NCI-H2227 (cell line): Measurements from ENCODE around the gene DNAJC15.

ENCODE experiments used
- DNase-seq: peaks from one replicate; lab custom pipeline; 2025; ENCODE audit not compliant: unreplicated experiment; lab: John Stamatoyannopoulos, UW

DNAJC15 gene

GRCh38 chr13:43124490-43124889, 101.1 kb downstream of the DNAJC15 start:
- no peak for DNase-seq

GRCh38 chr13:43126420-43126819, 103.0 kb downstream of the DNAJC15 start:
- no peak for DNase-seq

DNA sequence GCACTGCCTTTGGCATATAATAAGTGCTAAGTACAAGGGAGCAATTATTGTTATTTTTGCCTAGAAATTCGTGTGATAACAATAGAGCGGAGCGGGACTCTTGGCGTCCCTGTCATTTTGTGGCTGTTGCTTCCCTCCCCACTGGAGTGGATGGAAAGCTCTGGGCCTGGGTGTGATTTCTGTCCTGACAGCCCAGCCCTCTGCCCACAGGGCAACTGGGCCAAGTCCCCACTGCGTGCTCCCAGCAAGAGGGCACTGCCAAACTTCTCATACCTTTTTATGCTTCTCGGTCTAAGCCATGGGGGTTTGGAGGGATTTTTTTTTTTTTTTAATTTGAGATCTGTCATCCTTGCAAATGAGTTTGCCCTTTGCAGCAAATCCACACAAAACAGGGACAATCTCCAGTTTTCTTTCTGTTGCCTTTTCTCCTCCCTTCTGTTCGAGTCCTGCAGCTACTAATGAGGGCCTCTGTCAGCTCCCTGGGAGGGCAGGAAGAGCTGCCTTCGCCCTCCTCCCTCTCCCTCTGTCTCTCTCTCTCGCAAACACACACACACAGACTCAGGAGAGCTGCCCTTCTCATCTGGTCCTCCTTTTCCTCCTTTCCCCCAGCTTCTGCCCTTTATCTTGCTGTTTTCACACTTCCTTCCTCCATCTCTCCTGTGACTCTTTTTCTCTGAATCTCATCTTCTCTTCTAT, 103.9 kb downstream of the DNAJC15 start:
- DNase-seq, result peak; percentile 8

GRCh38 chr13:43127827-43128226, 104.4 kb downstream of the DNAJC15 start:
- no peak for DNase-seq

DNA sequence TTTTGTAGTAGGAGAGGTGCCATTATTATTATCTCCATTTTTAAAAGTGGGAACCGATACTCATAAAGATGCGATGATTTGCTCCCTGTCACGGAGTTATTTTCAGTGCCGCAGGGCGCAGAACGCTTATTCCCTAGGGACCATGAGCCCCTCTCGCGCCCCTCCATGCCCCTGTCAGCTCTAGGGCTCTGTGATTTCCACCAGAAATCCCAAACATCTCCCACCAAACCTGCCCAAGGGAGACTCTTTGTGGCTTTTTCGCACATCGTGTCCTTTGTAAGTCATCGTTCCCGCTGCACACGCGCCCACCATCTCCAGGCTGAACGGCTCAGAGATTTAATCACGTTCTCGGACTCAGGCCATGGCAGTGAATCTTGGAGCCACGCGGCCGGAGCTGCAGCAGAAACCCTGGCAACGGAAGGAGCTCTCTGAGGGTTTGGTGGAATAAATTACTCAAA, 105.1 kb downstream of the DNAJC15 start:
- DNase-seq, result peak; percentile 7

- no peak for DNase-seq
Measured at GRCh38 chr13:43129066-43129465, 105.7 kb downstream of the DNAJC15 start.

DNA sequence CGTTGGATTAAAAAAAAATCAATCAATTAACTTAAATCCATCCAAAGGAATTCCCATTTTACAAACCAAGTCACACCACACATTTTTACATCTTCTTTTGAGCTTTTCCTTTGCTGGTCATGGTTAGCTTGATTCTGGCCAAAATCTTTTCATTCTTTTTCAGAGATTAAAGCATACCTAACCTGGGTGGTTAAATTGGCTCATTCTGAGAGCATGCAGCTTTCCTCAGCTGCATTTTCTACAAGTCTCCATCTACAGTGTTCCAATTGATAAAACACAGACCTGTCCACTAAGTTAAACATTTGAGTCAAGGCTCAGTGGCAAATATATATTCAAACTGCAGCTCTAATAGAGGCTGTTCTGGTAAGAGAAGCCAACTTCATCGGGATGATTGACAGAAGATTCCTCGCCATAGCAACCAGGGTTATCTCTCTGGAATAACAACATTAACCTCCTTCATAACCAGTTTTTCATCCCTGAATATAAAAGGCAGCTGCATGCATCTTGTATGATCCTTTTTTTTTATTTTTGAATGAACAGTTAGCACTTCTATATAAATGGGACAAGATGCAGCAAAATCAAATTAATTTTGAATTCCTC, 106.2 kb downstream of the DNAJC15 start:
- no peak for DNase-seq

GRCh38 chr13:43132257-43132656, 108.9 kb downstream of the DNAJC15 start:
- peak; percentile 29 for DNase-seq

GRCh38 chr13:43132911-43133310, 109.5 kb downstream of the DNAJC15 start:
- DNase-seq, result no peak

- DNase-seq, result no peak
Measured at GRCh38 chr13:43133792-43134191, 110.4 kb downstream of the DNAJC15 start.

DNA sequence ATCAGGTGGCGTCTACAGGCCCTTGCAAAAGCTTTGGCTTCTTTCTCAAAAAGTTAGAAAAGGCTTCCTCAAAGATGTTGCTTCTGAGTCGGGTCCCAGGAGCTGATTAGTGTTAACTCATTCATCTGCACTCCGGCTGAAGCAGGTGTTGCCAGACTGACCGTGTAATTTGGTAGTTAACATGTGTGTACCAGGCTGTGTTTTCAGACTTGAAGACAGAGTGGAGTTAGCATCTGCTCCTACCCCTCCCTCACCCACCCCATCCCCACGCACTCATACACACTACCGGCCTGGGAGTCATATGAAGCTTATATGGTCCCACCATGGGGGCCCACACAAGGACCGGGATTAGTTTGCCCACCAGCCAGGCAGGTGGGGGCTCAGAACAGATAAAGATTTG, 111.5 kb downstream of the DNAJC15 start:
- DNase-seq, result no peak

GRCh38 chr13:43135516-43135915, 112.1 kb downstream of the DNAJC15 start:
- no peak for DNase-seq

- no peak for DNase-seq
Measured at GRCh38 chr13:43136920-43137575, 113.7 kb downstream of the DNAJC15 start.

DNA sequence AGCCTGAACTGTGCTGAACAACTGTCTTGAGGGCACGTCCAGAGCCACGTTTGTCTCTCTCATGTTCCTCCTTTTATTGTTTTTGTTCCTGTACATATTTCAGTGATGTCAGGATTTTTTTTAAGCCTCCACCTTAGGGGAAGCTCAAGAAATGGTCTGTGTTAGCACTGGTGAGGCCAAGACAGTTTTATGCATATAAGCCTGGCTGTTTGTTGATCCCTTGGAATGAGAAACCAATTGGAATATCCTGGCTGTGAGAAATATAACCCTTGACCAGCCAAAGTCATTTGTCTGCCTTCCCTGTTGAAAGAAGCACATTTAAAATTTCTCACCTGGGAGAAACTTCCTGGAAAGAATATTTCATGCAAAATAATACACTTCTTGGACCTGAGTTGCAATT, 115.8 kb downstream of the DNAJC15 start:
- DNase-seq, result no peak

GRCh38 chr13:43139921-43140320, 116.5 kb downstream of the DNAJC15 start:
- DNase-seq, result no peak

- no peak for DNase-seq
Measured at GRCh38 chr13:43140985-43141384, 117.6 kb downstream of the DNAJC15 start.

DNA sequence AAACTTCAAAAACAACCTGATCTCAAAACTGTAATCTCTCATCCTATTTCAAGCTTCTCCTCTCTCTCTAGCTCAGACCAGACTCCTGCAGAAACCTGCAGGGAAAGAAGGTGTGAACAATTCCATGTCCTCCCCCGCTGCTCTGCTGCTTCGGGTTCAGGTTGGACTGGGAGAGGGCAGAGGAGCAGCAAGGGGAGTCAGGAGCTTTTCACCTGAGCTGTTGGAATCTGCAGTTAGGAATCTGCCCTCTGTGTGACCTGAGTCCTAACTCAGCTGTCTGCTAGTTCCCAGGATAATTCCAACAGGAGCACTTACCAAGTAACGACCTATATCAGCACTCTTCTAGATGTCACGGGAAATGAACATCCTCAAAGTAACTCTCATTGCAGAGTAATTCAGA, 118.3 kb downstream of the DNAJC15 start:
- no peak for DNase-seq

DNA sequence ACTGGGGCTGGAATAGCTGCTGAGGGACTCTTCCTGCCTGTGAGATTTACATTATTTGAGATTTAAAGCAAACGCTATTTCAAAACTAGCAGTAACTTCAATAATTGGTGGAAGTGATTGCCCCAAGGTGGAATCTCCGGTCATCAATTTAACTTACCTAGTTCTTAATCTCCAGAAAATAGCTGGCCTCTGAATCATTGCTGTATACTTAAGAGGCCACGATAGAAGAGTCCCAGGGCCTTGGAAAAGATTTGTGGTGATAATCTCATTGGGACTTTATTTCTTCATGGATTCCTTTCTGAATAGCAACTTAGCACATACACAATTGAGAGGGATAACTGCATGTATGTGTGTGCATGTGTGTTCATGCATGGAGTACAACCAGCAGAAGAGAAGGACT, 120.2 kb downstream of the DNAJC15 start:
- DNase-seq, result no peak

- no peak for DNase-seq
Measured at GRCh38 chr13:43145534-43146196, 122.3 kb downstream of the DNAJC15 start.

DNA sequence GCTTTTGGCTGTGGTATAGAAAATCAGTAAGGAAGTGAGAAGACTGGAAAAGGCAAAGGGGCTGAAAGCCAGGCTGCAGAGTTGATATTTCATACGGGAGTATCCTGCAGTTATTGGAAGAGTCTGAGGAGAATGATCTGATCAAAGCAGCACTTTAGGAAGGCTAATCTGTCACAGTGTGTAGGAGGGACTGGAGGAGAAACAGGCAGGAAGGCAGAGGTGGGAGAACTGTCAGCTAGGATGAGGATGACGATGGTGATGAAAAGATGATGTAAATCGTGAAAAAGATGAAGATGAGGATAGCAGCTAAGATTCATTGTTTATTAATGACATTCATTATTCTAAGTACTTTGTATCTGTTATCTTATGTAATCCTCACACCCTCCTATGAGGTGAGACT, 123.0 kb downstream of the DNAJC15 start:
- DNase-seq, result no peak

GRCh38 chr13:43150369-43151207, 127.2 kb downstream of the DNAJC15 start:
- no peak for DNase-seq
